AG09309 (cell line): Measurements from ENCODE around the gene ACAP3.

Experiments
- DNase-seq: peaks from one replicate; pipeline ENCODE4 v3.0.0-alpha.2; 2010; ENCODE audit warnings: low read depth
- H3K4me3 ChIP-seq: 2 replicates; pipeline ENCODE4 v1.5.1; 2011; ENCODE audit warnings: mild to moderate bottlenecking, low read depth, low read length, moderate library complexity; ENCODE audit not compliant: control insufficient read depth
- TF ChIP-seq, protein P1 (sequence below): IDR thresholded peaks from 2 replicates; pipeline ENCODE4 v1.5.1; 2011; ENCODE audit warnings: mild to moderate bottlenecking, low read depth, low read length, inconsistent platforms; ENCODE audit not compliant: insufficient read depth, control insufficient read depth; ENCODE audit errors: missing control alignments

ACAP3 gene

GRCh38 chr1:1247341-1247913, 60.3 kb downstream of the ACAP3 start:
- no peak overlapping the region for H3K4me3 ChIP-seq
- DNase-seq: no peak
- TF ChIP-seq, protein P1, sequence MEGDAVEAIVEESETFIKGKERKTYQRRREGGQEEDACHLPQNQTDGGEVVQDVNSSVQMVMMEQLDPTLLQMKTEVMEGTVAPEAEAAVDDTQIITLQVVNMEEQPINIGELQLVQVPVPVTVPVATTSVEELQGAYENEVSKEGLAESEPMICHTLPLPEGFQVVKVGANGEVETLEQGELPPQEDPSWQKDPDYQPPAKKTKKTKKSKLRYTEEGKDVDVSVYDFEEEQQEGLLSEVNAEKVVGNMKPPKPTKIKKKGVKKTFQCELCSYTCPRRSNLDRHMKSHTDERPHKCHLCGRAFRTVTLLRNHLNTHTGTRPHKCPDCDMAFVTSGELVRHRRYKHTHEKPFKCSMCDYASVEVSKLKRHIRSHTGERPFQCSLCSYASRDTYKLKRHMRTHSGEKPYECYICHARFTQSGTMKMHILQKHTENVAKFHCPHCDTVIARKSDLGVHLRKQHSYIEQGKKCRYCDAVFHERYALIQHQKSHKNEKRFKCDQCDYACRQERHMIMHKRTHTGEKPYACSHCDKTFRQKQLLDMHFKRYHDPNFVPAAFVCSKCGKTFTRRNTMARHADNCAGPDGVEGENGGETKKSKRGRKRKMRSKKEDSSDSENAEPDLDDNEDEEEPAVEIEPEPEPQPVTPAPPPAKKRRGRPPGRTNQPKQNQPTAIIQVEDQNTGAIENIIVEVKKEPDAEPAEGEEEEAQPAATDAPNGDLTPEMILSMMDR: no peak

DNA sequence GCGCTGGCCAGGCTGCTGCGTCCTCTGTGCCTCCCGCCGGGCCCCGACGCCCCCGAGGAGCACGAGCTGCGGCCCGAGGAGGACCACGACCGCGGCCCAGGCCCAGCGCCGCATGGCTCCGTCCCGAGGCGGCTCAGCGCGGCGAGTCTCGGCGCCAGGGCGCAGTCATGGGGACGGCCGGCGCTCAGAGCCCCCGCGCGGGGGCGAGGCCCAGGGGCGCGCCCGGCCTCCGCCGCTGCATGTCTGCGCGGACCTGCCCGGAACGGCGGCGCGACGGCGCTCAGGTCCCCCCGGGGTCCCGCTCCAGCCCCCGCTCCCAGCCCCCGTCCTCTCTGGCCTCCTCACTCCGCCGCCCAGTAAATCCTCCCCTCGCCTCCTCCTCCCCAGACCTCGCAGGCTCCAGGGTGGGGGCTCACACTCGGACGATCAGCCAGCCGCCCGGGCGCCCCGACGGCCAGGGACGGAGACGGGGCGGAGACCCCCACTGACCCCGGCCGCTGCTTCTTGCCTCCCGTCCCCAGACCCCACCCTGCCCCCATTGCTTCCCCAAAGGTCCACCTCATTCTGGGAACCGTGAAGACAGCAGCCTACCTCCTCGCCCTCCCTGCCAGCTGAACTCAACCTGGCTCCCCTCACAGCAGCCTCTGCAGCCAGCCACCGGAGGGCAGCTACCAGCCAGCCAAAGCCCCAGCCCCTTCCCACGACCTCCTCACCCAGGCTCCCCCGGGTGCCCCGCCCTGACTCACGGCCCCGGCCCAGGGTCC, 61.0 kb downstream of the ACAP3 start, which contains the start of gene C1QTNF12:
TSS of gene C1QTNF12 (minus strand) at position 146 of the 764 bp plus-strand sequence. CDS start at position 114, 32 bp downstream.
- H3K4me3 ChIP-seq: no peak within 1 kb of the TSS
- DNase-seq: no peak
- TF ChIP-seq, protein P1: no peak

DNA sequence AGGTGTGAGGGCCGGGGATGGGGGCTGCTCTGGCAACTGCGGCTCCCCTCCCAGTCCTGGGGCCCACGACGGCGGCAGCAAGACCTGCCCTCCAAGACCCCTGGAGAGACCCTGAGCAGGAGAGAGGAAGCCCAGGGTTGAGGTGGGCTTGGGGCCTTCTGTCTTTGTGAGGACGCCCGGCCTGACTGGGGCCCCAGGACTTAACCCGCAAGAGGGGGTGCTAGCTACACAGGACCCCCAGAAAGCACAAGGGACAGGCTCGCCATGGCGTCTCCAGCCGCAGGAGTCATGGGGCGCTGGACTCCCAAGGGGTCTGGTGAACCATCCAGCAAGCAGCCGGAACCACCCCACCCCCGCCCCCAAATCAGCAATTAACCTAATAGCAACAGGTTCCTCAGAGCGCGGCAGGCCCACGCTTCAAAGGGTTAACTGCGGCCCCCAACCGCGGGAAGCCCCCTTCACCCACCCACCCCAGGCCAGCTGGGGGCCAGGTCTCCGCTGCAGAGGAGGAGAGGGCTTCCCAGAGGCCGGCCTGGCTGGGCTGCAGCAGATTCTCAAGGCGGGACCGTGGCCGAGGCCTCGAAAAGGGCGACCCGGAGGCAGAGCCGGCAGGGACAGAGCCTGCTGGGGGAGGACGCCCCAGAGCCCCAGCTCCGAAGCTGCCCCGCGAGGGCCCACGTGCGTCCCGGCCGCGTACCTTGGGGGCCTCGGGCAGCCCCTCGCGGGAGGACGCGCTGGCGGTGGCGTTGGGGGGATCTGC, 61.7 kb downstream of the ACAP3 start:
- no peak overlapping the region for H3K4me3 ChIP-seq
- no peak for DNase-seq

GRCh38 chr1:1245178-1245816, 62.4 kb downstream of the ACAP3 start:
- TF ChIP-seq, protein P1: no peak

More for the DNA sequence above, 61.7 kb downstream of the ACAP3 start:
- TF ChIP-seq, protein P1: no peak

GRCh38 chr1:1244192-1244811, 63.4 kb downstream of the ACAP3 start:
- TF ChIP-seq, protein P1: no peak
- DNase-seq: no peak
- H3K4me3 ChIP-seq: no peak overlapping the region

More at GRCh38 chr1:1245178-1245816, 62.4 kb downstream of the ACAP3 start:
- H3K4me3 ChIP-seq: no peak overlapping the region
- DNase-seq: no peak

DNA sequence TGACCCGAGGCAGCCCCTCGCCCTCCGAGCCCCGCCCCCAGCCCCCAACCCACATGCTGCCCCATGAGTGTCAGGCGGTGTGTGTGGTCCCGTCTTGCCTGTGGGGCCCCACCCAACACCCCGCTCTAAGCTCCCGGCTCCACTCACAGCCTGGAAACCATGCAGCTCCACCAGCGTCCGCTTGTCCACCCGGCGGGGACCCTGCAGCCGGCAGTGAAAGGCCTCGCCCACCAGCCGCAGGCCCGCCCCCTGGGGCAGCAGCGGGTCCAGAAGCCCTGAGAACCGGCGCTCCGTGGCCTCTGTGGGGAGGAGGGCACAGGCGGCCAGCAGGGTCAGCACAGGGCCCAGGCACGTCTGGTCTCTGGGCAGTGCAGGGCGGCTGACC, 63.9 kb downstream of the ACAP3 start:
- H3K4me3 ChIP-seq: no peak overlapping the region
- DNase-seq: no peak
- TF ChIP-seq, protein P1: no peak
